OCI-LY1 (cell line): ENCODE results near the gene E2F4.

Source experiments
- H2AFZ ChIP-seq: fragments of 200-600 bp; sonication (generic), shearing (Covaris generic); 2 replicates; pipeline ENCODE4 v1.6.0; 2014; ENCODE audit warnings: antibody characterized with exemption, mild to moderate bottlenecking, low read length
- H3F3A ChIP-seq: fragments of 200-600 bp; sonication (generic), shearing (Covaris generic); 2 replicates; pipeline ENCODE4 v1.6.0; 2014; ENCODE audit warnings: mild to moderate bottlenecking, antibody characterized with exemption, low read length, moderate library complexity; ENCODE audit not compliant: insufficient read depth
- H3K27ac ChIP-seq: fragments of 200-600 bp; sonication (generic); 2 replicates; pipeline ENCODE4 v1.5.1; 2014; ENCODE audit warnings: low read length, mixed run types, mild to moderate bottlenecking, low read depth; ENCODE audit not compliant: poor library complexity, severe bottlenecking
- H3K27me3 ChIP-seq: fragments of 200-600 bp; sonication (generic); 2 replicates; pipeline ENCODE4 v1.6.0; 2014; ENCODE audit warnings: antibody characterized with exemption, mild to moderate bottlenecking, low read length, moderate library complexity; ENCODE audit not compliant: insufficient read depth
- H3K36me3 ChIP-seq: fragments of 200-600 bp; sonication (generic); 2 replicates; pipeline ENCODE4 v1.6.1; 2014; ENCODE audit warnings: mild to moderate bottlenecking, antibody characterized with exemption, low read length, moderate library complexity, mixed read lengths; ENCODE audit not compliant: insufficient read depth
- H3K4me1 ChIP-seq: fragments of 200-600 bp; sonication (generic); 2 replicates; pipeline ENCODE4 v1.5.1; 2014; ENCODE audit warnings: mild to moderate bottlenecking, low read length, moderate library complexity; ENCODE audit not compliant: insufficient read depth, severe bottlenecking
- H3K4me2 ChIP-seq: fragments of 200-600 bp; sonication (generic), shearing (Covaris generic); 2 replicates; pipeline ENCODE4 v1.6.1; 2014; ENCODE audit warnings: low read length
- H3K4me3 ChIP-seq: fragments of 200-600 bp; sonication (generic); 2 replicates; pipeline ENCODE4 v1.5.1; 2014; ENCODE audit warnings: low read length, low read depth, mild to moderate bottlenecking, mixed read lengths; ENCODE audit not compliant: poor library complexity, severe bottlenecking
- H3K79me2 ChIP-seq: fragments of 200-600 bp; shearing (Covaris generic); 2 replicates; pipeline ENCODE4 v1.6.1; 2016; ENCODE audit warnings: mixed run types, low read length, mixed read lengths; ENCODE audit not compliant: insufficient read depth
- H3K9ac ChIP-seq: fragments of 200-600 bp; sonication (generic), shearing (Covaris generic); 2 replicates; pipeline ENCODE4 v1.6.1; 2014; ENCODE audit warnings: mild to moderate bottlenecking, low read length, mixed read lengths
- H3K9me2 ChIP-seq: fragments of 200-600 bp; sonication (generic), shearing (Covaris generic); 2 replicates; pipeline ENCODE4 v1.6.1; 2014; ENCODE audit warnings: low read depth, mild to moderate bottlenecking, low read length, mixed read lengths
- H3K9me3 ChIP-seq: fragments of 200-600 bp; shearing (Covaris generic); 2 replicates; pipeline ENCODE4 v1.6.1; 2014; ENCODE audit warnings: low read length, mixed read lengths
- H4K20me1 ChIP-seq: fragments of 200-600 bp; sonication (generic), shearing (Covaris generic); 2 replicates; pipeline ENCODE4 v1.6.0; 2016; ENCODE audit warnings: mild to moderate bottlenecking, low read length; ENCODE audit not compliant: insufficient read depth
- EZH2 ChIP-seq: fragments of 200-600 bp; sonication (generic), shearing (Covaris generic); IDR thresholded peaks from 2 replicates; pipeline ENCODE4 v1.8.0; 2017; ENCODE audit warnings: borderline replicate concordance, mixed run types, mild to moderate bottlenecking, antibody characterized with exemption, low read length, moderate library complexity, mixed read lengths
- TF ChIP-seq, protein P1 (sequence below): fragments of 200-600 bp; sonication (generic), shearing (Covaris generic); IDR thresholded peaks from 2 replicates; pipeline ENCODE4 v1.5.1; 2017; ENCODE audit warnings: mild to moderate bottlenecking, antibody characterized with exemption, low read length, moderate library complexity, mixed read lengths

The E2F4 gene

DNA sequence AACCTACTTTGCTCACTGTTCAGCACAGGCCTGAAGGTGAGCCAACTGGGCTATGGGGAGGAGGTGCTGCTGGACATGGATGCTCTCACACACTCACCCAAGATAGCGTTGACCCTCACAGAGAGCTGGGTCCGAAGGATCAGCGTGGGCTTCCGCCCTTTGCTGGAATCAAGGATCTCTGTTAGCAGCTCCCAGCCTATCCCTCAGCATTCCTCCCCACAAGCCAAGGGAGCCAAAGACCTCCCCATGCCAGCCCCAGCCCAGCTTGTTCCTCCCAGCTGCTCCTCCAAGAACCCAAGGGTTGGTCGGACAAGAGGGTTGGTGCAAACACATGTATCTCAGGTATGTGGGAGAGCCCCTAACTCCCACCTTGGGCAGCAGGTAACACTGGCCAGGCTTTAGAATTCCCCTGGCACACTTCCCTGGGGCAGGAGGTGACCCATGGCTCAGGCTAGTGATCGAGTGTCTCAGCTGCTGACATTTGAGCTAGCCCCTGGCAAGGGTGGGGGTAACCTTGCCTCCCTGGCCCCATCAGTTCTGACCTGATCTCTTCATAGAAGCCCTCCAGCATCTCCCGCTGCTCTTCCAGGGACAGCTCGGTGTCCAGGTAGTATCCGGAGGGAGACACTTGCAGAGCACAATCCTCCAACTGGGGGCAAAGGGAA lies 47.0 kb downstream of the E2F4 start:
- Histone ChIP-seq H3K4me2 (no peak overlapping the region), H3K9me3 (no peaks in the 10 kb centered on the region), H3K4me1 (no peaks in the 10 kb centered on the region), H3K27ac (no peak overlapping the region), H3K27me3 (no peaks in the 10 kb centered on the region), H3K79me2 (no peaks in the 10 kb centered on the region), H4K20me1 (no peaks in the 10 kb centered on the region), H3K9me2 (no peaks in the 10 kb centered on the region), H3K36me3 (peaks cover 4% of the 10 kb centered on the region; the same call in 1 of the 2 replicates), H3K4me3 (no peak overlapping the region), H2AFZ (no peak overlapping the region), H3K9ac (no peak overlapping the region), H3F3A (no peaks in the 10 kb centered on the region)
- no peak for TF ChIP-seq EZH2
- TF ChIP-seq, protein P1, sequence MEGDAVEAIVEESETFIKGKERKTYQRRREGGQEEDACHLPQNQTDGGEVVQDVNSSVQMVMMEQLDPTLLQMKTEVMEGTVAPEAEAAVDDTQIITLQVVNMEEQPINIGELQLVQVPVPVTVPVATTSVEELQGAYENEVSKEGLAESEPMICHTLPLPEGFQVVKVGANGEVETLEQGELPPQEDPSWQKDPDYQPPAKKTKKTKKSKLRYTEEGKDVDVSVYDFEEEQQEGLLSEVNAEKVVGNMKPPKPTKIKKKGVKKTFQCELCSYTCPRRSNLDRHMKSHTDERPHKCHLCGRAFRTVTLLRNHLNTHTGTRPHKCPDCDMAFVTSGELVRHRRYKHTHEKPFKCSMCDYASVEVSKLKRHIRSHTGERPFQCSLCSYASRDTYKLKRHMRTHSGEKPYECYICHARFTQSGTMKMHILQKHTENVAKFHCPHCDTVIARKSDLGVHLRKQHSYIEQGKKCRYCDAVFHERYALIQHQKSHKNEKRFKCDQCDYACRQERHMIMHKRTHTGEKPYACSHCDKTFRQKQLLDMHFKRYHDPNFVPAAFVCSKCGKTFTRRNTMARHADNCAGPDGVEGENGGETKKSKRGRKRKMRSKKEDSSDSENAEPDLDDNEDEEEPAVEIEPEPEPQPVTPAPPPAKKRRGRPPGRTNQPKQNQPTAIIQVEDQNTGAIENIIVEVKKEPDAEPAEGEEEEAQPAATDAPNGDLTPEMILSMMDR: no peak

DNA sequence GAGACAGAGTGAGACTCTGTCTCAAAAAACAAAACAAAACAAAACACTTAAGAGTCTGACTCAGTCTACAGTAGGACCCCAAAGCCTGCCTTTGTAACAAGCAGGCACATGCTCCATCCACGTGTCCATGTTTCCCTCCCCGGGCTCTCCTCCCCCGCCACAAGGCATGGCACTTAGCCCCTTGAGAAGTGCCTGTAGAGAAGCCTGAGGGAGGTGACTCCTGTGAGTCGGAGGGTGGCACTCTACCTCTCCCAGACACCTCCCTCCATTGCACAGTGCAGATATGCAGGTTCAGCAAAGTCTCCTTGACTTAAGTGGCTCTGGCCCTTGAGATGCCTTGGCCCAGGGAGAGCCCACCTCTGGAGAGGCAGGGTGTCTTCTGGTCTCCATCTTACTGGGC lies 48.6 kb downstream of the E2F4 start:
- no peak overlapping the region for H3K27ac ChIP-seq
- H3K9me3 ChIP-seq: no peaks in the 10 kb centered on the region
- H3K9me2 ChIP-seq: no peaks in the 10 kb centered on the region
- H3K4me2 ChIP-seq: no peak overlapping the region
- H3K4me3 ChIP-seq: no peak overlapping the region
- H2AFZ ChIP-seq: no peak overlapping the region
- peaks cover 4% of the 10 kb centered on the region; the same call in 1 of the 2 replicates for H3K36me3 ChIP-seq
- peaks cover 11% of the 10 kb centered on the region for H3K4me1 ChIP-seq
- no peaks in the 10 kb centered on the region for H3K79me2 ChIP-seq
- no peak overlapping the region for H3K9ac ChIP-seq
- H3F3A ChIP-seq: no peaks in the 10 kb centered on the region
- H4K20me1 ChIP-seq: no peaks in the 10 kb centered on the region
- H3K27me3 ChIP-seq: no peaks in the 10 kb centered on the region
- TF ChIP-seq, protein P1: no peak
- TF ChIP-seq EZH2: no peak

DNA sequence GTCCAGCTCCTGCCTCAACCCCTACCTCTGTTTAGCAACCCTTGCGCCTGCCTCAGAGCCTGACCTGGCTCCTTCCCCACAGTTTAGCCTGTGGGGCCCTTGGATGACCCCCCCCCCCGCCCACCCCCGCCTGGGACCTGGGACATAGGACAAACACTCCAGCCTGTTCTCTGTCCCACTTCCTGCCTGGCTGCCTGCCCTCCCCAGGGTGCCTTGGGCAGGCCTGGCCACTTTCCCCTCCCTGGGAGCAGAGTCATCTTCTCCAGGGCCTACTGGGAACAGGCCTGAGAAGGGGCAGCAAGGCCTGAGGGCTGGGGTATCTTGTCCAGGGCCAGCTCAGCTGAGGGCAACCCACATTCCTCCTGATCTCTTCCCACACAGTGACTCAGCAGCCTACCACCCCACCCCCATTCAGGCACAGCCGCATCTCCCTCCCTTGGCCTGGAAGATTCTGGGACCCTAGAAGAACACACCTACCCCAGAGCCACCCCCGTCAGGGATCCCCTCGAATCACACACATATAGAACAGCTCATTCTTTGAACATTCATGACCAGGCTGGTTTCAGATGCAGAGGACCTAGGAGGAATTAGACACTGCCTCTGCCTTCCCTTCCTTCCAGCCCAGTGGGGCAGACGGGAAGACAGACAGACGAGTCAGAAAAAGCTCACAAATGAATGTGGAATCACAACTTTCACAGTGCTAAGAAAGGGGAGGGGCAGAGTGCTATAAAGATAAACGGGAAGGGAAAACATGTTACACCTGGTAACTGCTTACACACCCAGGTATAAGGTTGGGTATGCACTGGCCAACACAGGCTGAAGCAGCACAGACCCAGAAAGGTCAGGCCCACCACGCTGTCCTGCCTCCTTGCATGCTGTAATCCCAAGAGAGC lies 49.3 kb downstream of the E2F4 start:
- Histone ChIP-seq H4K20me1 (no peaks in the 10 kb centered on the region), H3F3A (no peaks in the 10 kb centered on the region), H3K9me3 (no peaks in the 10 kb centered on the region), H3K79me2 (no peaks in the 10 kb centered on the region), H3K9me2 (no peaks in the 10 kb centered on the region), H3K27me3 (no peaks in the 10 kb centered on the region), H3K9ac (no peak overlapping the region), H3K4me2 (no peak overlapping the region), H2AFZ (no peak overlapping the region), H3K36me3 (peaks cover 2% of the 10 kb centered on the region; the same call in 1 of the 2 replicates), H3K27ac (no peak overlapping the region), H3K4me3 (no peak overlapping the region), H3K4me1 (peaks cover 17% of the 10 kb centered on the region)
- TF ChIP-seq, protein P1: no peak
- no peak for TF ChIP-seq EZH2
